Kidney tubule cell (primary cell): ENCODE measurements around the gene PATJ.
A peak's percentile ranks its signal among the peaks of the same experiment; 100 is the strongest.
"Not testable (repeated sequence)": the region's sequence is repeated elsewhere in the genome, so short reads cannot be mapped to it uniquely, and the experiment has no call there.

Experiments used
- DNase-seq: peaks from one replicate; pipeline ENCODE4 v3.0.0-alpha.2; 2018; ENCODE audit warnings: low spot score

Gene PATJ, protein sequence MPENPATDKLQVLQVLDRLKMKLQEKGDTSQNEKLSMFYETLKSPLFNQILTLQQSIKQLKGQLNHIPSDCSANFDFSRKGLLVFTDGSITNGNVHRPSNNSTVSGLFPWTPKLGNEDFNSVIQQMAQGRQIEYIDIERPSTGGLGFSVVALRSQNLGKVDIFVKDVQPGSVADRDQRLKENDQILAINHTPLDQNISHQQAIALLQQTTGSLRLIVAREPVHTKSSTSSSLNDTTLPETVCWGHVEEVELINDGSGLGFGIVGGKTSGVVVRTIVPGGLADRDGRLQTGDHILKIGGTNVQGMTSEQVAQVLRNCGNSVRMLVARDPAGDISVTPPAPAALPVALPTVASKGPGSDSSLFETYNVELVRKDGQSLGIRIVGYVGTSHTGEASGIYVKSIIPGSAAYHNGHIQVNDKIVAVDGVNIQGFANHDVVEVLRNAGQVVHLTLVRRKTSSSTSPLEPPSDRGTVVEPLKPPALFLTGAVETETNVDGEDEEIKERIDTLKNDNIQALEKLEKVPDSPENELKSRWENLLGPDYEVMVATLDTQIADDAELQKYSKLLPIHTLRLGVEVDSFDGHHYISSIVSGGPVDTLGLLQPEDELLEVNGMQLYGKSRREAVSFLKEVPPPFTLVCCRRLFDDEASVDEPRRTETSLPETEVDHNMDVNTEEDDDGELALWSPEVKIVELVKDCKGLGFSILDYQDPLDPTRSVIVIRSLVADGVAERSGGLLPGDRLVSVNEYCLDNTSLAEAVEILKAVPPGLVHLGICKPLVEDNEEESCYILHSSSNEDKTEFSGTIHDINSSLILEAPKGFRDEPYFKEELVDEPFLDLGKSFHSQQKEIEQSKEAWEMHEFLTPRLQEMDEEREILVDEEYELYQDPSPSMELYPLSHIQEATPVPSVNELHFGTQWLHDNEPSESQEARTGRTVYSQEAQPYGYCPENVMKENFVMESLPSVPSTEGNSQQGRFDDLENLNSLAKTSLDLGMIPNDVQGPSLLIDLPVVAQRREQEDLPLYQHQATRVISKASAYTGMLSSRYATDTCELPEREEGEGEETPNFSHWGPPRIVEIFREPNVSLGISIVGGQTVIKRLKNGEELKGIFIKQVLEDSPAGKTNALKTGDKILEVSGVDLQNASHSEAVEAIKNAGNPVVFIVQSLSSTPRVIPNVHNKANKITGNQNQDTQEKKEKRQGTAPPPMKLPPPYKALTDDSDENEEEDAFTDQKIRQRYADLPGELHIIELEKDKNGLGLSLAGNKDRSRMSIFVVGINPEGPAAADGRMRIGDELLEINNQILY (N-terminal part only)

GRCh38 chr1:61741711-61742619, at the start of gene PATJ:
PATJ (plus strand) TSS chr1:61742480; CDS start chr1:61762893, 20,413 bp downstream.
- peak; percentile 90 for DNase-seq

- DNase-seq = no peak
These were observed 42.1 kb upstream of the PATJ start for GRCh38 chr1:61699911-61700851.

DNA sequence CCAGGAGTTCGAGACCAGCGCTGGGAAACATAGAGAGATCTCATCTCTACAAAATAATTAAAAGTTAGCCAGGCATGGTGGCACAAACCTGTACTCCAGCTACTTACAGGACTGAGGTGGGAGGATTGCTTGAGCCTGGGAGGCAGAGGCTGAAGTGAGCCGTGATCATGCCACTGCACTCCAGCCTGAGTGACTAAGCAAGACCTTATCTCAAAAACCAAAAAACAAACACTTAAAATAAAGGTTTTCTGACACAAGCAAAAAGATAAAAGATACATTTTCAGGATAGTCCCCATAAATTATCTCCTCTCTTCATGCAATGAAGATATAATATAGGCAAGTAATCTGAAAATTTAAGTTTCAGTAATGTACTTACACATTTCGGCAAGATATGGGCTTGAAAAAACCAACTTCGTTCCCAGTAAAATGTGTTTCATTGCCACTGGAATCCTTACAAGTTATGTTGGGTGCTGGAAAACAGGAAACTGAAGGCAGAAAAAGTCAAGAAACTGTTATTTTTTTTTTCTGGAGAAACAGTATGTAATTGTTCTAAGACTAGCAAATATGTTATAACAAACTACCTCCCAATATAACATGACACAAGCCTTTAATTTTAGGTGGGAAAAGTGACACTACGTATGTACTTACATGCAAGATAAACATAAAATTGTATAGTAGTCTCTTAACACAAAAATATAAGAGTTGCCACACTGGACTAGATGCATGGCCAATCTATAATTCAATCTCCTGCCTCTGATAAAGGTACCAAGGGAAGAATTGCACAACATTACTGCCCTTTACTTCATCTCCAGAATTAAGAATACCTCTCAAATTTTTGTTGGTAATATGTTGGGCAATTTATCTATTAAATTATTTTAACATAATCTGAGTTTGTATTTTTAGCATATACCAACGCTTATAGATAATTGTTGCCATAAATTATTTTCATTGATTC, 33.0 kb upstream of the PATJ start:
- DNase-seq = no peak

- no peak for DNase-seq
These were observed 32.4 kb upstream of the PATJ start for GRCh38 chr1:61709908-61710289.

GRCh38 chr1:61711257-61711656, 31.0 kb upstream of the PATJ start:
- DNase-seq = peak; percentile 33

- DNase-seq = no peak
These were observed 30.3 kb upstream of the PATJ start for GRCh38 chr1:61711969-61712368.

- not testable (repeated sequence) for DNase-seq
These were observed 23.1 kb upstream of the PATJ start for GRCh38 chr1:61718996-61719663.

DNA sequence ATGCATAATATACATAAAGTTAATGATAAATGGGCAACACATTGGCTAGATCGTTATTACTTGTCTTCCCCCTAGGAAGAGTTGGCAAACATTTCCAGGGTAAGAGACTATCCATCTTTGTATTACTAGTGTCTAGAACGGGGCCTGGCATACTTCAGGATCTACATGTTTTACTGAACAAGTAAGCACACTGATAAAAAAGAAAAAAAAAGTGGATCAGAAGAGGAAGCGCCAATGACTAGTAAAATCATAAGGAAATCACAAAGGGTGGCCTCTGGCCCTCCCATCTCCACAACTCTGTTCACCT, 17.8 kb upstream of the PATJ start:
- peak; percentile 22 for DNase-seq

- DNase-seq = peak; percentile 93
These were observed 17.2 kb upstream of the PATJ start, which contains the start of gene TM2D1 for GRCh38 chr1:61724813-61725694. TM2D1 (minus strand) TSS chr1:61725141; CDS start chr1:61725120, 21 bp downstream.

DNA sequence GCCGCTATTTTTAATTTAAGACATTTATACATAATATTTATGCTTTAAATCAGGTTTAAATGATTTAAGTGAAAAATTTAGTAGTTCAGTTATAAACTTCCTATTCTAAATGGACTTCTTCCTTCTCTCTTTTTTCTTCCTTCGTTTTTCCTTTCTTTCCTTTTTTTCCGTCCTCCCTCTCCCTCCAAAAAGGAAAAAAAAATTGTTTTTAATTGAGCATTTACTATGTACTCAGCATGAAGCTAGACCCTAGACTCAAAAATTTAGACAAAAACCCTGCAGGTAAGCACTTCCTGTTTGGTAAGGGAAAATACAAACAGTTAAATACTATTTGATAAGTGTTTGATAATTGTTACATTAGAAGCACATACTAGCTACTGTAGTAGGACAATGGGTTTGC, 14.7 kb upstream of the PATJ start:
- no peak for DNase-seq

GRCh38 chr1:61730679-61731078, 11.6 kb upstream of the PATJ start:
- not testable (repeated sequence) for DNase-seq

DNA sequence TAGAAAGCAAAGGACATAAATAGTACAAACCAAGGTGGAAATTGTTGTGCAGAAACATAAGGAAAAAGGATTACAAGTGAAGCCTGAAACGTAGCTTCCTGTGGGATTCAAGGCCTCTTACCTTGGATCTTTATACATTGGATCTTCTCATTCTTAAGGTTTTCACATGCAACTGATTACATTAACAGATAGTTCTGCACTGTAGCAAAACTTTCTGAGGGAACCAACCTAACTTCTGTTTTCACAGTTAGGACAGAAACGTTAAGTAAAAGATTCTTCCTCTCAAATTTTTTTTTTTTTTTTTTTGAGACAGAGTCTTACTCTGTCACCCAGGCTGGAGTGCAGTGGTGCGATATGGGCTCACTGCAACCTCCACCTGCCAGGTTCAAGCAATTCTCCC, 9.6 kb upstream of the PATJ start:
- DNase-seq = no peak

DNA sequence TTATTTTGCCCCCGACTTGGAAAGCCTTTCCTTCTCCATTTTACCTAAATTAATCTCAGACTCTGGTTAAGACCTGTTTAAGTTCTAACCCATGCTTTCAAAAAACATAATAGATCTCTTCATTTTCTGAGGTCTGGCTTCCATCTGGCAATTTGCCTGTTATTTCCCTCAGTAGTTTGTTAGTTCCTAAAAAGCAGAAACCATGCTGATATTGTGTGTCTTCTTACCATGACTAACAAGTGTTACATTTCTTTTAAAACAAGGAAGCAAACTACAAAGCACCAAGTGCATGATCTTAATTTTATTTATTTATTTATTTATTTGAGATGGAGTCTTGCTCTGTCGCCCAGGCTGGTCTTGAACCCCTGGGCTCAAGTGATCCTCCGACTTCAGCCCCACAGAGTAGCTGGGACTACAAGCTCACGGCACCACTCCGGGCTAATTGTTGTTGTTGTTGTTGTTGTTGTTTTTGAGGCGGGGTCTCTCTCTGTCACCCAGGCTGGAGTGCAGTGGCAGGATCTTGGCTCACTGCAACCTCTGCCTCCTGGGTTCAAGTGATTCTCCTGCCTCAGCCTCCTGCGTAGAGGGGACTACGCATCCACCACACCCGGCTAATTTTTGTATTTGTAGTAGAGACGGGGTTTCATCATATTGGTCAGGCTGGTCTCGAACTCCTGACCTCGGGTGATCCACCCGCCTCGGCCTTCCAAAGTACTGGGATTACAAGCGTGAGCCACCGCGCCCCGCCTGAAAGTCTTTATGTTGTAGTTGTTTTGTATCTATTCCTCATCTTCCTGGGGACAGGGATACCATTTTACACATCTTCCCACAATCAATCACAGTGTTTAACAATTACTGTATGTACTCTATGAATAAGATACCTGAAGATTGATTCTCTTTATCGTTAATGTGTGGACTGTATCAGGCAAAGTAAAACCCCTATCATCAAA, 1.3 kb upstream of the PATJ start:
- DNase-seq = no peak

GRCh38 chr1:61742620-61743430, 545 bp downstream of the PATJ start:
- DNase-seq = peak; percentile 63

- DNase-seq = no peak
These were observed 1.1 kb downstream of the PATJ start for GRCh38 chr1:61743431-61743705.
